GM19239 (cell line): ENCODE results near the gene PTPRN2.
"Not testable (repeated sequence)": the region's sequence is repeated elsewhere in the genome, so short reads cannot be mapped to it uniquely, and the experiment has no call there.

Source experiments
- DNase-seq: peaks from one replicate; pipeline ENCODE4 v3.0.0; 2011; ENCODE audit warnings: low spot score; ENCODE audit not compliant: insufficient read length
- FAIRE-seq: peaks from 2 replicates; lab custom pipeline; 2011; peaks lifted over from hg19 to GRCh38; lab: Jason Lieb, UNC

PTPRN2 gene

GRCh38 chr7:157678501-157678900 lies 909.1 kb downstream of the PTPRN2 start:
- FAIRE-seq = no peak
- no peak for DNase-seq

- FAIRE-seq (no peak), DNase-seq (no peak)
Measured at GRCh38 chr7:157676456-157677255, 911.0 kb downstream of the PTPRN2 start.

GRCh38 chr7:157676001-157676400 lies 911.6 kb downstream of the PTPRN2 start:
- DNase-seq = no peak
- no peak for FAIRE-seq

- FAIRE-seq (no peak), DNase-seq (no peak)
Measured at GRCh38 chr7:157675427-157675927, 912.1 kb downstream of the PTPRN2 start.

GRCh38 chr7:157674715-157675426 lies 912.8 kb downstream of the PTPRN2 start:
- DNase-seq (no peak), FAIRE-seq (no peak)

- no peak for DNase-seq
- FAIRE-seq = no peak
Measured at GRCh38 chr7:157674027-157674714, 913.5 kb downstream of the PTPRN2 start.

- no peak for FAIRE-seq
- DNase-seq = no peak
Measured at GRCh38 chr7:157673573-157673972, 914.0 kb downstream of the PTPRN2 start.

- FAIRE-seq = no peak
Measured at GRCh38 chr7:157671358-157672255, 916.0 kb downstream of the PTPRN2 start.

GRCh38 chr7:157670490-157671357 lies 916.9 kb downstream of the PTPRN2 start:
- DNase-seq (no peak), FAIRE-seq (no peak)

More at GRCh38 chr7:157671358-157672255, 916.0 kb downstream of the PTPRN2 start:
- DNase-seq = no peak

- DNase-seq = no peak
Measured at GRCh38 chr7:157669768-157670351, 917.8 kb downstream of the PTPRN2 start.

GRCh38 chr7:157668884-157669767 lies 918.5 kb downstream of the PTPRN2 start:
- DNase-seq (no peak), FAIRE-seq (no peak)

More at GRCh38 chr7:157669768-157670351, 917.8 kb downstream of the PTPRN2 start:
- no peak for FAIRE-seq

- no peak for FAIRE-seq
- no peak for DNase-seq
Measured at GRCh38 chr7:157668221-157668883, 919.3 kb downstream of the PTPRN2 start.

GRCh38 chr7:157667731-157668130 lies 919.9 kb downstream of the PTPRN2 start:
- no peak for FAIRE-seq
- no peak for DNase-seq

GRCh38 chr7:157667261-157667660 lies 920.4 kb downstream of the PTPRN2 start:
- no peak for DNase-seq

GRCh38 chr7:157666530-157667040 lies 921.0 kb downstream of the PTPRN2 start:
- DNase-seq = no peak

More at GRCh38 chr7:157667261-157667660, 920.4 kb downstream of the PTPRN2 start:
- no peak for FAIRE-seq

GRCh38 chr7:157665634-157665988 lies 922.0 kb downstream of the PTPRN2 start:
- not testable (repeated sequence) for DNase-seq, FAIRE-seq

More at GRCh38 chr7:157666530-157667040, 921.0 kb downstream of the PTPRN2 start:
- FAIRE-seq = no peak
